Measurements from ENCODE around the gene MAN2A2. TPM values are rescaled to one million over a fixed set of nuclear protein-coding genes. Genes with fewer than 3 reads are reported as not detected.

The MAN2A2 gene
- total RNA-seq, 1 donor from 2014 or later = 78.0 TPM

DNA sequence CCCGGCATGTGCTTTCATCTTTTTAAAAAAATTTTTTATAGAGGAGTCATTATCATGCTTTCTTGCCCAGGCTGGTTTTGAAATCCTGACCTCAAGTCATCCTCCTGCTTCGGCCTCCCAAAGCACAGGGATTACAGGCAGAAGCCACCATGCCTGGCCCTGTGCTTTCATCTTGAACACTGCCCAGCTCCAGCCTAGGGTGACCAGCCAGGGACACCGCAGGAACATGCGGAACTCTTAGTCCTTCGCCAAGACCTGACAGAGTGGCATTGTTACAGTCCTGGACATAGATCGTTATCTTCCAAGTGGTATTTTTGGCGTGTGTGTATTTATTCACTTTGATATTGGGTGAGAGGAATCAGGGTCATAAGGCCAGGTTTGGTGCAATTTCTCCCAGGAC lies 42.7 kb upstream of the MAN2A2 start:
- Mint-ChIP-seq H3K9me3 (no peaks in the 10 kb centered on the region), H3K4me1 (peaks cover 4% of the 10 kb centered on the region), H3K27ac (ENCODE audit: unreplicated experiment) (no peak overlapping the region), H3K36me3 (ENCODE audit: low read depth) (no peaks in the 10 kb centered on the region), H3K4me3 (no peak overlapping the region), H3K27me3 (ENCODE audit: low read depth) (no peaks in the 10 kb centered on the region)
- no peak for DNase-seq (ENCODE audit: low read depth, low spot score)
- TF ChIP-seq, protein P1, sequence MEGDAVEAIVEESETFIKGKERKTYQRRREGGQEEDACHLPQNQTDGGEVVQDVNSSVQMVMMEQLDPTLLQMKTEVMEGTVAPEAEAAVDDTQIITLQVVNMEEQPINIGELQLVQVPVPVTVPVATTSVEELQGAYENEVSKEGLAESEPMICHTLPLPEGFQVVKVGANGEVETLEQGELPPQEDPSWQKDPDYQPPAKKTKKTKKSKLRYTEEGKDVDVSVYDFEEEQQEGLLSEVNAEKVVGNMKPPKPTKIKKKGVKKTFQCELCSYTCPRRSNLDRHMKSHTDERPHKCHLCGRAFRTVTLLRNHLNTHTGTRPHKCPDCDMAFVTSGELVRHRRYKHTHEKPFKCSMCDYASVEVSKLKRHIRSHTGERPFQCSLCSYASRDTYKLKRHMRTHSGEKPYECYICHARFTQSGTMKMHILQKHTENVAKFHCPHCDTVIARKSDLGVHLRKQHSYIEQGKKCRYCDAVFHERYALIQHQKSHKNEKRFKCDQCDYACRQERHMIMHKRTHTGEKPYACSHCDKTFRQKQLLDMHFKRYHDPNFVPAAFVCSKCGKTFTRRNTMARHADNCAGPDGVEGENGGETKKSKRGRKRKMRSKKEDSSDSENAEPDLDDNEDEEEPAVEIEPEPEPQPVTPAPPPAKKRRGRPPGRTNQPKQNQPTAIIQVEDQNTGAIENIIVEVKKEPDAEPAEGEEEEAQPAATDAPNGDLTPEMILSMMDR (conservative IDR thresholded peaks at IDR 0.05) = no peak

DNA sequence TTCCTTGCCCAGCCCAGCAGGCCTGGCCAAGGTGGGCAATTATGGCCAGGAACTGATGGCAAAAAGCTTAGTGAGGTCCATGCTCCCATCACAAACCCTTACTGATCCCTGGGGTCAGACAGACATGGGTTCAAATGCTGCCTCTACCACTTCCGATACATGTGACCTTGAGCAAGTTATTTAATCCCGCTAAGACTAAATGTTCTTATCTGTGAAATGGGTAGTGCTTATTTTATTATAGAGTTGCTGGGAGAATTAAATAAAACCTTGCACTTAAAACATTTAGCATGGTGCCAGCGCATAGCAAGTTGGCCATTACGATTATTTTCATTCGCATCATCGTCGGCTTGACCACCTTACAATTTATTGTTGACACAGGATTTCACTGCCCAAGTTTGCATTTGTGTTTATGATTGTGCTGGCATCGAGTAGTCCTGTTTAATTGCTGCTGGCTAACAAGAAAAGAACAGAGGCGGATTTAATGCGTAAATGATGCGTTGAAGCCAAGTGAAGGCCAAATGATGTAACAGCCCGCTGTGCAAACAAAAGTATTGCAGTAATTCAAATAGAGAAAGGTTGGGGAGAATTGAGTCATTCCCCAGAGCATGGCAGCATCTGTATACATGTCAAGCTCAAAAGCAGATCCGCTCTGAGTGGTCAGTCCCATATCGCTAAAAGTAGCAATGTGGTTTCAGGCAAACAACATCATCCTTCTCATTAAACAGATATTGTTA lies 42.0 kb upstream of the MAN2A2 start:
- H3K4me1 Mint-ChIP-seq = peaks cover 4% of the 10 kb centered on the region
- H3K27me3 Mint-ChIP-seq (ENCODE audit: low read depth) = no peaks in the 10 kb centered on the region
- H3K9me3 Mint-ChIP-seq = no peaks in the 10 kb centered on the region
- H3K4me3 Mint-ChIP-seq = no peak overlapping the region
- no peak overlapping the region for H3K27ac Mint-ChIP-seq (ENCODE audit: unreplicated experiment)
- TF ChIP-seq, protein P1 (conservative IDR thresholded peaks at IDR 0.05) = no peak
- H3K36me3 Mint-ChIP-seq (ENCODE audit: low read depth) = no peaks in the 10 kb centered on the region
- DNase-seq (ENCODE audit: low read depth, low spot score) = no peak

- no peaks in the 10 kb centered on the region for H3K36me3 Mint-ChIP-seq (ENCODE audit: low read depth)
- peaks cover 4% of the 10 kb centered on the region for H3K4me1 Mint-ChIP-seq
- TF ChIP-seq, protein P1 (conservative IDR thresholded peaks at IDR 0.05) = no peak
- no peaks in the 10 kb centered on the region for H3K9me3 Mint-ChIP-seq
- H3K27me3 Mint-ChIP-seq (ENCODE audit: low read depth) = no peaks in the 10 kb centered on the region
- no peak overlapping the region for H3K4me3 Mint-ChIP-seq
- DNase-seq (ENCODE audit: low read depth, low spot score) = no peak
- no peak overlapping the region for H3K27ac Mint-ChIP-seq (ENCODE audit: unreplicated experiment)
Observed at GRCh38 chr15:90862487-90862886, 40.6 kb upstream of the MAN2A2 start.

DNA sequence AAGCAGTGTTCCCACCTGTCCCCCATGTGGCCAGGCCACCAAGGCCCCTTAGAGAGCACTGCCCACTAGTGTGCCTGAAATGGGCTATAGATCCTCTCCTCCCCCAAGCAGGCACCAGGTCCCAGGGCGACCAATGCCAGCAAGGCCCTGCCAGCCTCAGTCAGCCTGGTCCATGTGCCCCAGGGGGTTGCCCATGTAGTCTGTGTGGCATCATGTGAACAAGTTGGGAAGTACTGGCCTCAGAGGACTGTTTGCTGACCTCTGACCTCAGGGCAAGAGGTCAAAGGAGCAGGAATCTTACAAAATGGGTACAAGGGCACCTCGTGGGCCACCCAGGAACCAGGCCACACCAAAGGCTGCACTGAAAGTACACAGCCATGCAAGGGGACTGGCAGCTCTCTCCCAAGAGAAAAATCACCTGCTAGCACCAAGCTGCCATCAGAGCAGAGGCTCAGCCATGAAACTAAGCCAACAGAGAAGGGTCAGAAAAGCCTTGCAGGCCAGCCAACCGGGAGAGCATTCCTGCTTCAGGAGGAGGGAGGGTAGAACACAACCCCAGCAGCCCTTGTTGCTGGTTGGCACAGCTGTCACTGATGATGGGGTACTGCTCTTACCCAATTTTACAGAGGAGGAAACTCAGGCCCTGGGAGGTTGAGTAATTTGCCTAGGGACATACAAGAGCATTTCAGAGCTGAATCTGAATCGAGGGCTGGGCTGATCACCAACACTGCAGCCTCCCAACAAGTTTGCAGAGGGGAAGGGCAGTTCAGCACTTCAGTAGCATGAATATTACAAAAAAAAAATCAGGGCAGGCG lies 39.9 kb upstream of the MAN2A2 start:
- TF ChIP-seq, protein P1 (conservative IDR thresholded peaks at IDR 0.05) = no peak
- DNase-seq (ENCODE audit: low read depth, low spot score) = no peak
- Mint-ChIP-seq H3K27me3 (ENCODE audit: low read depth) (no peaks in the 10 kb centered on the region), H3K27ac (ENCODE audit: unreplicated experiment) (no peak overlapping the region), H3K36me3 (ENCODE audit: low read depth) (no peaks in the 10 kb centered on the region), H3K4me1 (peaks cover 8% of the 10 kb centered on the region), H3K9me3 (no peaks in the 10 kb centered on the region), H3K4me3 (peak overlapping the region; percentile 41)

- peaks cover 16% of the 10 kb centered on the region for H3K4me1 Mint-ChIP-seq
- H3K9me3 Mint-ChIP-seq = no peaks in the 10 kb centered on the region
- no peaks in the 10 kb centered on the region for H3K27me3 Mint-ChIP-seq (ENCODE audit: low read depth)
- TF ChIP-seq, protein P1 (conservative IDR thresholded peaks at IDR 0.05) = no peak
- no peak for DNase-seq (ENCODE audit: low read depth, low spot score)
- H3K4me3 Mint-ChIP-seq = peak overlapping the region; percentile 41
- no peaks in the 10 kb centered on the region for H3K36me3 Mint-ChIP-seq (ENCODE audit: low read depth)
- H3K27ac Mint-ChIP-seq (ENCODE audit: unreplicated experiment) = no peak overlapping the region
Observed at GRCh38 chr15:90863987-90864386, 39.1 kb upstream of the MAN2A2 start.

Data from neural crest cell (in vitro differentiated cells).